HepG2 (cell line): Measurements from ENCODE around the gene ADM5. TPM values are rescaled to one million over a fixed set of nuclear protein-coding genes. Genes with fewer than 3 reads are reported as not detected.

Source experiments
- CREBL2 ChIP-seq: sonication (generic); formaldehyde crosslinking; IDR thresholded peaks from 2 replicates; pipeline ENCODE4 v1.8.1; 2023; ENCODE audit warnings: missing genetic modification reagents, mild to moderate bottlenecking, borderline replicate concordance
- EEA1 ChIP-seq: sonication (generic); formaldehyde crosslinking; IDR thresholded peaks from 2 replicates; pipeline ENCODE4 v1.5.1; 2020; ENCODE audit warnings: mild to moderate bottlenecking, missing genetic modification reagents, borderline replicate concordance
- GATAD2A ChIP-seq: IDR thresholded peaks from 2 replicates; pipeline ENCODE4 v1.6.1; 2016
- MIXL1 ChIP-seq: IDR thresholded peaks from 2 replicates; pipeline ENCODE4 v1.6.1; 2016
- RELA ChIP-seq: sonication (generic); formaldehyde crosslinking; IDR thresholded peaks from 2 replicates; pipeline ENCODE4 v1.4.0; 2020; ENCODE audit warnings: missing genetic modification reagents
- ZC3H13 ChIP-seq: sonication (generic); formaldehyde crosslinking; IDR thresholded peaks from 2 replicates; pipeline ENCODE4 v1.8.1; 2023; ENCODE audit warnings: mild to moderate bottlenecking, missing genetic modification reagents, moderate library complexity
- ZNF225 ChIP-seq: sonication (generic); formaldehyde crosslinking; IDR thresholded peaks from 2 replicates; pipeline ENCODE4 v1.4.0; 2020; ENCODE audit warnings: mild to moderate bottlenecking, missing genetic modification reagents
- ZNF567 ChIP-seq: sonication (generic); formaldehyde crosslinking; IDR thresholded peaks from 2 replicates; pipeline ENCODE4 v1.8.1; 2023; ENCODE audit warnings: mild to moderate bottlenecking, missing genetic modification reagents, borderline replicate concordance
- ZNF619 ChIP-seq: sonication (generic); formaldehyde crosslinking; IDR thresholded peaks from 2 replicates; pipeline ENCODE4 v1.4.0; 2020; ENCODE audit warnings: mild to moderate bottlenecking, missing genetic modification reagents
- ZNF687 ChIP-seq: sonication (generic); formaldehyde crosslinking; IDR thresholded peaks from 2 replicates; pipeline ENCODE4 v1.5.1; 2020; ENCODE audit warnings: mild to moderate bottlenecking, missing genetic modification reagents, moderate library complexity
- ZNF839 ChIP-seq: sonication (generic); formaldehyde crosslinking; IDR thresholded peaks from 2 replicates; pipeline ENCODE4 v1.4.0; 2020; ENCODE audit warnings: missing genetic modification reagents, mild to moderate bottlenecking, borderline replicate concordance
- polyA plus RNA-seq, 8 experiments: library from polyadenylated mRNA; depleted of rRNA in 3 of 8; stranded (reverse) in 7 of 8; unstranded in 1 of 8; fragments of >200 nt; fragmentation: Illumina TruSeq in 4 of 8; extraction: Trizol in 4 of 8; gene quantifications; 2 replicates each; pipeline versions ENCODE4 v1.2.1 to v1.2.3, GENCODE V29; 2011 to 2016; ENCODE audit warnings: low read depth in 4 of 8, missing spikeins in 1 of 8, mixed read lengths in 1 of 8; ENCODE audit not compliant: insufficient read depth in 1 of 8
- total RNA-seq, 5 experiments: library from RNA; depleted of rRNA; stranded (reverse); fragments of >200 nt; fragmentation: Illumina TruSeq; extraction: Trizol; gene quantifications; 2 replicates each; pipeline ENCODE4 v1.2.3, GENCODE V29; 2016; ENCODE audit warnings: low read depth in 1 of 5
- TF ChIP-seq, protein P1 (sequence below): sonication (generic); formaldehyde crosslinking; IDR thresholded peaks from 2 replicates; pipeline ENCODE4 v1.4.0; 2020; ENCODE audit warnings: low read depth, missing genetic modification reagents
- TF ChIP-seq, protein P2 (sequence below): IDR thresholded peaks from 2 replicates; pipeline ENCODE4 v1.6.1; 2016; ENCODE audit warnings: low read depth, control low read depth
- TF ChIP-seq, protein P3 (sequence below): sonication (generic); formaldehyde crosslinking; IDR thresholded peaks from 2 replicates; pipeline ENCODE4 v1.5.0; 2020; ENCODE audit warnings: missing genetic modification reagents
- TF ChIP-seq, protein P4 (sequence below): sonication (generic); formaldehyde crosslinking; IDR thresholded peaks from 2 replicates; pipeline ENCODE4 v1.4.0; 2020; ENCODE audit warnings: missing genetic modification reagents

Gene ADM5
- total and polyA plus RNA-seq, 2 of the 13 experiments (the other 11 are each of a cell fraction or from before 2014, with no cell fraction given) = 2.7 to 4.1 TPM

- TF ChIP-seq, protein P1, sequence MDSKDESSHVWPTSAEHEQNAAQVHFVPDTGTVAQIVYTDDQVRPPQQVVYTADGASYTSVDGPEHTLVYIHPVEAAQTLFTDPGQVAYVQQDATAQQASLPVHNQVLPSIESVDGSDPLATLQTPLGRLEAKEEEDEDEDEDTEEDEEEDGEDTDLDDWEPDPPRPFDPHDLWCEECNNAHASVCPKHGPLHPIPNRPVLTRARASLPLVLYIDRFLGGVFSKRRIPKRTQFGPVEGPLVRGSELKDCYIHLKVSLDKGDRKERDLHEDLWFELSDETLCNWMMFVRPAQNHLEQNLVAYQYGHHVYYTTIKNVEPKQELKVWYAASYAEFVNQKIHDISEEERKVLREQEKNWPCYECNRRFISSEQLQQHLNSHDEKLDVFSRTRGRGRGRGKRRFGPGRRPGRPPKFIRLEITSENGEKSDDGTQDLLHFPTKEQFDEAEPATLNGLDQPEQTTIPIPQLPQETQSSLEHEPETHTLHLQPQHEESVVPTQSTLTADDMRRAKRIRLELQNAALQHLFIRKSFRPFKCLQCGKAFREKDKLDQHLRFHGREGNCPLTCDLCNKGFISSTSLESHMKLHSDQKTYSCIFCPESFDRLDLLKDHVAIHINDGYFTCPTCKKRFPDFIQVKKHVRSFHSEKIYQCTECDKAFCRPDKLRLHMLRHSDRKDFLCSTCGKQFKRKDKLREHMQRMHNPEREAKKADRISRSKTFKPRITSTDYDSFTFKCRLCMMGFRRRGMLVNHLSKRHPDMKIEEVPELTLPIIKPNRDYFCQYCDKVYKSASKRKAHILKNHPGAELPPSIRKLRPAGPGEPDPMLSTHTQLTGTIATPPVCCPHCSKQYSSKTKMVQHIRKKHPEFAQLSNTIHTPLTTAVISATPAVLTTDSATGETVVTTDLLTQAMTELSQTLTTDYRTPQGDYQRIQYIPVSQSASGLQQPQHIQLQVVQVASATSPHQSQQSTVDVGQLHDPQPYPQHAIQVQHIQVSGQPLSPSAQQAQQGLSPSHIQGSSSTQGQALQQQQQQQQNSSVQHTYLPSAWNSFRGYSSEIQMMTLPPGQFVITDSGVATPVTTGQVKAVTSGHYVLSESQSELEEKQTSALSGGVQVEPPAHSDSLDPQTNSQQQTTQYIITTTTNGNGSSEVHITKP = no peak; the same call in none of the 2 replicates
- TF ChIP-seq GATAD2A (CRISPR knock-in tag) = 0 out of 2 replicates have a peak, but pooled peaks have one; percentile 27
- TF ChIP-seq, protein P2, sequence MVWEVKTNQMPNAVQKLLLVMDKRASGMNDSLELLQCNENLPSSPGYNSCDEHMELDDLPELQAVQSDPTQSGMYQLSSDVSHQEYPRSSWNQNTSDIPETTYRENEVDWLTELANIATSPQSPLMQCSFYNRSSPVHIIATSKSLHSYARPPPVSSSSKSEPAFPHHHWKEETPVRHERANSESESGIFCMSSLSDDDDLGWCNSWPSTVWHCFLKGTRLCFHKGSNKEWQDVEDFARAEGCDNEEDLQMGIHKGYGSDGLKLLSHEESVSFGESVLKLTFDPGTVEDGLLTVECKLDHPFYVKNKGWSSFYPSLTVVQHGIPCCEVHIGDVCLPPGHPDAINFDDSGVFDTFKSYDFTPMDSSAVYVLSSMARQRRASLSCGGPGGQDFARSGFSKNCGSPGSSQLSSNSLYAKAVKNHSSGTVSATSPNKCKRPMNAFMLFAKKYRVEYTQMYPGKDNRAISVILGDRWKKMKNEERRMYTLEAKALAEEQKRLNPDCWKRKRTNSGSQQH (CRISPR knock-in tag) = no peak; the same call in 1 of the 2 replicates
- no peak for TF ChIP-seq ZNF567 (CRISPR knock-in tag)
- TF ChIP-seq ZC3H13 = no peak
- TF ChIP-seq, protein P3, sequence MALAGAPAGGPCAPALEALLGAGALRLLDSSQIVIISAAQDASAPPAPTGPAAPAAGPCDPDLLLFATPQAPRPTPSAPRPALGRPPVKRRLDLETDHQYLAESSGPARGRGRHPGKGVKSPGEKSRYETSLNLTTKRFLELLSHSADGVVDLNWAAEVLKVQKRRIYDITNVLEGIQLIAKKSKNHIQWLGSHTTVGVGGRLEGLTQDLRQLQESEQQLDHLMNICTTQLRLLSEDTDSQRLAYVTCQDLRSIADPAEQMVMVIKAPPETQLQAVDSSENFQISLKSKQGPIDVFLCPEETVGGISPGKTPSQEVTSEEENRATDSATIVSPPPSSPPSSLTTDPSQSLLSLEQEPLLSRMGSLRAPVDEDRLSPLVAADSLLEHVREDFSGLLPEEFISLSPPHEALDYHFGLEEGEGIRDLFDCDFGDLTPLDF (CRISPR knock-in tag) = peak; percentile 49; the same call in 1 of the 2 replicates
- TF ChIP-seq EEA1 = 0 out of 2 replicates have a peak, but pooled peaks have one; percentile 17
- TF ChIP-seq ZNF225 (CRISPR knock-in tag) = peak; percentile 62; the same call in 1 of the 2 replicates
- no peak; the same call in 1 of the 2 replicates for TF ChIP-seq RELA (CRISPR knock-in tag)
- TF ChIP-seq ZNF619 (CRISPR knock-in tag) = no peak
- peak; percentile 74 for TF ChIP-seq ZNF687
- TF ChIP-seq ZNF839 (CRISPR knock-in tag) = no peak
- TF ChIP-seq MIXL1 (CRISPR knock-in tag) = peak; percentile 35; the same call in 1 of the 2 replicates
- no peak for TF ChIP-seq CREBL2
- TF ChIP-seq, protein P4, sequence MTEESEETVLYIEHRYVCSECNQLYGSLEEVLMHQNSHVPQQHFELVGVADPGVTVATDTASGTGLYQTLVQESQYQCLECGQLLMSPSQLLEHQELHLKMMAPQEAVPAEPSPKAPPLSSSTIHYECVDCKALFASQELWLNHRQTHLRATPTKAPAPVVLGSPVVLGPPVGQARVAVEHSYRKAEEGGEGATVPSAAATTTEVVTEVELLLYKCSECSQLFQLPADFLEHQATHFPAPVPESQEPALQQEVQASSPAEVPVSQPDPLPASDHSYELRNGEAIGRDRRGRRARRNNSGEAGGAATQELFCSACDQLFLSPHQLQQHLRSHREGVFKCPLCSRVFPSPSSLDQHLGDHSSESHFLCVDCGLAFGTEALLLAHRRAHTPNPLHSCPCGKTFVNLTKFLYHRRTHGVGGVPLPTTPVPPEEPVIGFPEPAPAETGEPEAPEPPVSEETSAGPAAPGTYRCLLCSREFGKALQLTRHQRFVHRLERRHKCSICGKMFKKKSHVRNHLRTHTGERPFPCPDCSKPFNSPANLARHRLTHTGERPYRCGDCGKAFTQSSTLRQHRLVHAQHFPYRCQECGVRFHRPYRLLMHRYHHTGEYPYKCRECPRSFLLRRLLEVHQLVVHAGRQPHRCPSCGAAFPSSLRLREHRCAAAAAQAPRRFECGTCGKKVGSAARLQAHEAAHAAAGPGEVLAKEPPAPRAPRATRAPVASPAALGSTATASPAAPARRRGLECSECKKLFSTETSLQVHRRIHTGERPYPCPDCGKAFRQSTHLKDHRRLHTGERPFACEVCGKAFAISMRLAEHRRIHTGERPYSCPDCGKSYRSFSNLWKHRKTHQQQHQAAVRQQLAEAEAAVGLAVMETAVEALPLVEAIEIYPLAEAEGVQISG (CRISPR knock-in tag) = peak; percentile 81
Measured at GRCh38 chr19:49677231-49677900, 12.0 kb upstream of the ADM5 start, which contains the start of gene PRMT1 (continued).
